CD4-positive, CD25-positive, alpha-beta regulatory T cell (primary cell): ENCODE results near the gene SLC16A8. TPM values are rescaled to one million over a fixed set of nuclear protein-coding genes. Genes with fewer than 3 reads are reported as not detected.
A peak's percentile ranks its signal among the peaks of the same experiment; 100 is the strongest.

Experiments used
- ATAC-seq, 2 donors: fragments of 150-1000 bp; cut with Tn5 transposase; one replicate each; pipeline ENCODE4 v1.10.0; 2021; ENCODE audit warnings: low read depth in 2 of 2, moderate number of reproducible peaks in 2 of 2, moderate library complexity in 1 of 2
- DNase-seq, 3 donors: peaks; one replicate each; pipeline versions ENCODE4 v3.0.0 to v3.0.0-alpha.2; 2012 to 2022; ENCODE audit warnings: mixed read lengths in 1 of 3
- H3K27ac ChIP-seq: one replicate; pipeline ENCODE4 v1.7.0; 2013; ENCODE audit warnings: mild to moderate bottlenecking, low read length; ENCODE audit not compliant: insufficient read depth, poor library complexity, severe bottlenecking
- H3K27me3 ChIP-seq: one replicate; pipeline ENCODE4 v1.7.0; 2013; ENCODE audit warnings: low read length; ENCODE audit not compliant: control insufficient read depth, insufficient read depth
- H3K36me3 ChIP-seq: one replicate; pipeline ENCODE4 v1.7.0; 2013; ENCODE audit warnings: mild to moderate bottlenecking, low read length, moderate library complexity; ENCODE audit not compliant: control insufficient read depth, insufficient read depth
- H3K4me1 ChIP-seq: 2 replicates; pipeline ENCODE4 v1.7.0; 2013; ENCODE audit warnings: mild to moderate bottlenecking, low read length; ENCODE audit not compliant: insufficient read depth, control insufficient read depth, poor library complexity, severe bottlenecking
- H3K4me3 ChIP-seq: one replicate; pipeline ENCODE4 v1.7.0; 2013; ENCODE audit warnings: low read depth, mild to moderate bottlenecking, low read length, moderate library complexity
- H3K9me3 ChIP-seq, 2 experiments: 1 replicate in 1 of 2; 2 replicates in 1 of 2; pipeline ENCODE4 v1.7.0; 2013; ENCODE audit warnings: low read length in 2 of 2, mild to moderate bottlenecking in 1 of 2, moderate library complexity in 1 of 2; ENCODE audit not compliant: control insufficient read depth in 2 of 2
- H3K27ac Mint-ChIP-seq, 3 donors: one replicate each; pipeline ENCODE4 v1.8.0; 2020 to 2022; ENCODE audit warnings: mild to moderate bottlenecking in 3 of 3, mixed read lengths in 3 of 3, moderate library complexity in 2 of 3
- H3K27me3 Mint-ChIP-seq: one replicate; pipeline ENCODE4 v1.8.0; 2022; ENCODE audit warnings: mild to moderate bottlenecking, mixed read lengths
- H3K36me3 Mint-ChIP-seq: one replicate; pipeline ENCODE4 v1.8.0; 2020; ENCODE audit warnings: mixed read lengths
- H3K4me1 Mint-ChIP-seq, 4 donors: one replicate each; pipeline ENCODE4 v1.8.0; 2020 to 2022; ENCODE audit warnings: mixed read lengths in 4 of 4, mild to moderate bottlenecking in 1 of 4
- H3K4me3 Mint-ChIP-seq, 4 donors: one replicate each; pipeline ENCODE4 v1.8.0; 2020 to 2022; ENCODE audit warnings: mild to moderate bottlenecking in 4 of 4, mixed read lengths in 4 of 4, moderate library complexity in 3 of 4
- H3K9me3 Mint-ChIP-seq, 7 donors: one replicate each; pipeline ENCODE4 v1.8.0; 2020 to 2022; ENCODE audit warnings: mixed read lengths in 7 of 7, mild to moderate bottlenecking in 3 of 7, moderate library complexity in 2 of 7
- polyA plus RNA-seq, 4 donors: library from polyadenylated mRNA; unstranded; fragments of 300-500 nt; fragmentation: Illumina TruSeq; gene quantifications; one replicate each; pipeline ENCODE4 v1.2.3, GENCODE V29; 2021
- total RNA-seq: library from RNA; stranded (reverse); gene quantifications from one replicate; pipeline ENCODE4 v1.2.3, GENCODE V29; 2022

SLC16A8 gene
- total and polyA plus RNA-seq, 5 donors from 2014 or later: not detected

- Mint-ChIP-seq H3K4me3 (no peak overlapping the region), H3K4me1 (peaks cover 5 to 6% (median 5%) of the 10 kb centered on the region in 4 donors), H3K36me3 (peaks cover 30% of the 10 kb centered on the region), H3K27ac (no peak overlapping the region), H3K27me3 (no peaks in the 10 kb centered on the region), H3K9me3 (no peaks in the 10 kb centered on the region)
- Histone ChIP-seq H3K36me3 (peaks cover 28% of the 10 kb centered on the region), H3K9me3 (no peaks in the 10 kb centered on the region), H3K27me3 (no peaks in the 10 kb centered on the region), H3K4me3 (no peak overlapping the region), H3K4me1 (no peaks in the 10 kb centered on the region), H3K27ac (no peak overlapping the region)
- ATAC-seq (no peak), DNase-seq (no peak)
Observed at GRCh38 chr22:38062791-38063190, 21.2 kb downstream of the SLC16A8 start.

- H3K27ac ChIP-seq: peak within 1 kb of the TSS; percentile 84
- ATAC-seq: peak; percentile 62 to 68
- H3K4me3 Mint-ChIP-seq: peak within 1 kb of the TSS; percentile 89 to 96 (median 95)
- peaks cover 0 to 2% (median 0%) of the 10 kb centered on the region in 7 donors for H3K9me3 Mint-ChIP-seq
- H3K27me3 ChIP-seq: no peaks in the 10 kb centered on the region
- peak within 1 kb of the TSS; percentile 97 to 99 (median 98) for H3K27ac Mint-ChIP-seq
- H3K27me3 Mint-ChIP-seq: peaks cover 4% of the 10 kb centered on the region
- peak within 1 kb of the TSS; percentile 83 for H3K4me3 ChIP-seq
- H3K36me3 ChIP-seq: peaks cover 6% of the 10 kb centered on the region
- peaks cover 5 to 24% (median 11%) of the 10 kb centered on the region in 4 donors for H3K4me1 Mint-ChIP-seq
- H3K36me3 Mint-ChIP-seq: peaks cover 15% of the 10 kb centered on the region
- no peaks in the 10 kb centered on the region for H3K9me3 ChIP-seq
- peak; percentile 70 to 84 (median 83) for DNase-seq
- H3K4me1 ChIP-seq: peaks cover 16% of the 10 kb centered on the region
Observed at GRCh38 chr22:38056969-38057891, 26.8 kb downstream of the SLC16A8 start, which contains the start of gene PICK1. TSS of gene PICK1 (plus strand) at chr22:38057404. CDS start at chr22:38057810, 406 bp downstream.

- peak; percentile 62 to 77 (median 76) for DNase-seq
- H3K27ac Mint-ChIP-seq: peak overlapping the region in 1 of 3 donors; percentile 64
- Histone ChIP-seq H3K27ac (no peak overlapping the region), H3K4me1 (peaks cover 14% of the 10 kb centered on the region), H3K36me3 (no peaks in the 10 kb centered on the region), H3K27me3 (no peaks in the 10 kb centered on the region), H3K9me3 (no peaks in the 10 kb centered on the region), H3K4me3 (no peak overlapping the region)
- H3K27me3 Mint-ChIP-seq: peaks cover 14% of the 10 kb centered on the region
- H3K36me3 Mint-ChIP-seq: no peaks in the 10 kb centered on the region
- peak overlapping the region in 2 of 4 donors; percentile 8 to 88 for H3K4me3 Mint-ChIP-seq
- ATAC-seq: peak; percentile 76 to 79
- peaks cover 0 to 14% (median 4%) of the 10 kb centered on the region in 4 donors for H3K4me1 Mint-ChIP-seq
- peaks cover 0 to 2% (median 0%) of the 10 kb centered on the region in 7 donors for H3K9me3 Mint-ChIP-seq
Observed at GRCh38 chr22:38051900-38052862, 31.8 kb downstream of the SLC16A8 start.

- Histone ChIP-seq H3K4me3 (no peak overlapping the region), H3K36me3 (no peaks in the 10 kb centered on the region), H3K27me3 (no peaks in the 10 kb centered on the region), H3K4me1 (peaks cover 6% of the 10 kb centered on the region), H3K9me3 (no peaks in the 10 kb centered on the region), H3K27ac (no peak overlapping the region)
- Mint-ChIP-seq H3K27ac (no peak overlapping the region), H3K4me1 (peaks cover 0 to 5% (median 0%) of the 10 kb centered on the region in 4 donors), H3K27me3 (peaks cover 18% of the 10 kb centered on the region), H3K36me3 (no peaks in the 10 kb centered on the region), H3K9me3 (no peaks in the 10 kb centered on the region), H3K4me3 (no peak overlapping the region)
- DNase-seq (no peak), ATAC-seq (no peak)
Observed at GRCh38 chr22:38051261-38051660, 32.7 kb downstream of the SLC16A8 start.

GRCh38 chr22:38050720-38051119 lies 33.3 kb downstream of the SLC16A8 start:
- H3K4me3 ChIP-seq: no peak overlapping the region
- H3K4me1 ChIP-seq: peaks cover 5% of the 10 kb centered on the region
- H3K27me3 Mint-ChIP-seq: peaks cover 18% of the 10 kb centered on the region
- H3K36me3 ChIP-seq: no peaks in the 10 kb centered on the region
- no peak for ATAC-seq
- DNase-seq: no peak
- no peak overlapping the region for H3K27ac ChIP-seq
- H3K27ac Mint-ChIP-seq: no peak overlapping the region
- no peaks in the 10 kb centered on the region for H3K9me3 Mint-ChIP-seq
- H3K9me3 ChIP-seq: no peaks in the 10 kb centered on the region
- no peaks in the 10 kb centered on the region for H3K27me3 ChIP-seq
- H3K4me1 Mint-ChIP-seq: peaks cover 0 to 4% (median 0%) of the 10 kb centered on the region in 4 donors
- no peak overlapping the region for H3K4me3 Mint-ChIP-seq
- no peaks in the 10 kb centered on the region for H3K36me3 Mint-ChIP-seq

GRCh38 chr22:38049812-38050619 lies 34.0 kb downstream of the SLC16A8 start:
- H3K4me1 ChIP-seq: peaks cover 5% of the 10 kb centered on the region
- H3K27me3 Mint-ChIP-seq: peaks cover 18% of the 10 kb centered on the region
- H3K27me3 ChIP-seq: no peaks in the 10 kb centered on the region
- no peaks in the 10 kb centered on the region for H3K36me3 ChIP-seq
- no peak overlapping the region for H3K4me3 ChIP-seq
- H3K9me3 ChIP-seq: no peaks in the 10 kb centered on the region
- peaks cover 0 to 4% (median 0%) of the 10 kb centered on the region in 4 donors for H3K4me1 Mint-ChIP-seq
- no peak overlapping the region for H3K4me3 Mint-ChIP-seq
- H3K36me3 Mint-ChIP-seq: no peaks in the 10 kb centered on the region
- H3K27ac ChIP-seq: no peak overlapping the region
- DNase-seq (no peak), ATAC-seq (no peak)
- H3K9me3 Mint-ChIP-seq: no peaks in the 10 kb centered on the region
- H3K27ac Mint-ChIP-seq: no peak overlapping the region
